HG02763 (cell line): Measurements from ENCODE around the gene C1QBP.
"Not testable (repeated sequence)": the region's sequence is repeated elsewhere in the genome, so short reads cannot be mapped to it uniquely, and the experiment has no call there.

ENCODE experiments used
- ATAC-seq: cut with Tn5 transposase; IDR thresholded peaks from one replicate; pipeline ENCODE4 v1.9.1; 2021; ENCODE audit warnings: mild to moderate bottlenecking, moderate library complexity; ENCODE audit not compliant: unreplicated experiment

The C1QBP gene

GRCh38 chr17:5438716-5439445, at the start of gene C1QBP:
Gene C1QBP (minus strand): TSS chr17:5439155. CDS start chr17:5439073, 82 bp downstream.
- ATAC-seq: peak; percentile 86

GRCh38 chr17:5488752-5489151, 49.8 kb upstream of the C1QBP start:
- ATAC-seq: no peak

GRCh38 chr17:5486206-5487124, 47.5 kb upstream of the C1QBP start, which contains the start of gene MIS12:
Gene MIS12 (plus strand): TSS chr17:5486566. CDS start chr17:5488863, 2,297 bp downstream.
- peak; percentile 87 for ATAC-seq

- peak; percentile 19 for ATAC-seq
Observed at GRCh38 chr17:5485270-5486205, 46.6 kb upstream of the C1QBP start, which contains the start of gene DERL2. Gene DERL2 (minus strand): TSS chr17:5486178. CDS start chr17:5486161, 17 bp downstream.

- ATAC-seq: no peak
Observed at GRCh38 chr17:5481451-5481850, 42.5 kb upstream of the C1QBP start.

GRCh38 chr17:5480962-5481361, 42.0 kb upstream of the C1QBP start:
- no peak for ATAC-seq

GRCh38 chr17:5478992-5479391, 40.0 kb upstream of the C1QBP start:
- no peak for ATAC-seq

DNA sequence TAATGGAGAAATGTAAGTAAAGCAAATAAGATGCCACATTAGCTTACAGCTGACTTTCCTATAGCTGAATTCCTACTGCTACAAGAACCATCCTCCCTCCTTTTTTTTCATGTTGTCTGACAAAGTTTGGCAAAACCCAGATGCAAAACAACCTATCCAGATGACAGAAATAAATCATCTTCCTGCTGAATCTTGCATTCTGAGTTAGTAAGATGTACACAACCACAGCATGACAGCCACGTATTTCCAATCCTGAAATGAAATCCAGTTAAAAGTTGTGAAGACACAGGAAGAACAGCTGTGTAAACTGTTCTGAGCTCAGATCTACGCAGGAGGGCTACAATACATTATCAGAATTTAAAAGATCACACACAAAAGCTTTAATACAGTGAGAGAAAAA, 35.0 kb upstream of the C1QBP start:
- ATAC-seq: no peak

DNA sequence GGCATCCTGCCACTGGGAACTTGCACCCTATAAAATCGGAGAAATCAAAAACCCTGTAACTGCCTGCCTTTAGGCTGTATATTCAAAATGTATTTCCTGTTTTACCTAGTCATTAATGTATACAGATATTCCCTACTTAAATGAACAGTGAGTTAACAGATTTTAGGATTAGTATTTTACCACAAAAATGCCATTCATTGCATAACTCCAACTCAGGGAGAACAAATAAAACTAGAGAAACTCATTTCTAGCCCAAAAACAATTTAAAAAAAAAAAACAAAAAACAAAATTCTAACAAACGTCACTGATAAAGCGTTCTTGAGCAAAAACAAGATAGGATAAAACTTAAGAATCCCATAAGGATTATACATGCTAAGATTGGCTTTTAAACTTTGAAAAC, 33.6 kb upstream of the C1QBP start:
- no peak for ATAC-seq

DNA sequence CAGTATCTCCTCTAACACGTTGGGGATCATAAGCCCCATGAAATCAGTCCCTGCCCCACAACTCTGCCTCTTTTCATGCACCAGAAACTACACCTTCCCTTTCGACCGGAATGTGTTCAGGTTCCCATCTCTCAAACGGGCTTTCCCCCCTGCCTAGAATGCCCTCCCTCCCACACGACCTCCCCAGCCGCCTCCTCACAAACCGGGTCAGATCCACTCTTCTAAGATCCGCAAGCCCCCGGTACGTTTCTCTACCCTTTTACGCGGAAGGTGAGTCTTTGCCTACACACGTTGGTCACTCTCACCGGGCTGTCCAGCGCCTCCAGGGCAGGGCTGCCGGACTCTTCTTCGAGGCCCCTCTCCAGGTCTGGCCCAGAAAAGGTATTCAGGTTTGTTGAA, 29.1 kb upstream of the C1QBP start:
- no peak for ATAC-seq

GRCh38 chr17:5467416-5467815, 28.5 kb upstream of the C1QBP start:
- ATAC-seq: no peak

DNA sequence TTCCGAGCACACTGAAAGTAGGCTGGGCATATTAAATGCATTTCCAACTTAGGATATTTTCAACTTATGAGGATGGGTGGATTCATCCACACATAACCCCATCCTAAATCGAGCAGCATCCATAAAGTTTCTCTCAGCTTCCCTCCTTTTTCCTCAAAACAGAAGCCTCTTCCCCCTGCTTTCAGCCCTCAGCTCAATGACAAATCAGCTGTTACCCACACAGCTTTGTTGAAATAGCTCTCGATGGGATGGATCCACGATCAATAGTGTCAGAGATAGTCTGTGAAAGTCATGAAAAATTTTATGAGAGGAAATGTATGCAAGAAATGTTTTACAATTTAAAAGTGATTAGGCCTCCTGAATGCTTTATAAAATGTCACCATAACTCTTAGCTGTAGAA, 27.3 kb upstream of the C1QBP start:
- no peak for ATAC-seq

- ATAC-seq: no peak
Observed at GRCh38 chr17:5464717-5465507, 26.0 kb upstream of the C1QBP start.

DNA sequence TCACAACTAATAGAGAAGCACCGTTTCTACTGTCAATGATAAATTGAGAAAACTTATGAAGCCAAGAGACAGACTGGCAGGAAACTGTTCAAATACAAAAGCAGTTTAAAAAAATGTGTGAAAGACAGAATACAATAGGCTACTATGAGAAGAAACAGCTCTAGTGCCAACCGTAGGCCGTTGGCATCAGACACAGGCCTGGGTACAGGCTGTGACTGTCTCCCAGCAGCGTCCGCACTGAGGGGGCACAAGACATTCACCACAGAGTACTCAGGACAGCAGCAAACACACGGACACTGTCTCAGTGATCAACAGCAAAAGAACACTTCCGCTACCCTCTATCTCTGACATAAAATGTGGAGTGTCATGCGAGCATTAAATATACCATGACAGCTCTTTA, 7.8 kb upstream of the C1QBP start:
- ATAC-seq: no peak

- no peak for ATAC-seq
Observed at GRCh38 chr17:5444209-5444608, 5.3 kb upstream of the C1QBP start.

GRCh38 chr17:5443728-5444127, 4.8 kb upstream of the C1QBP start:
- ATAC-seq: no peak

GRCh38 chr17:5439446-5439764, 450 bp upstream of the C1QBP start:
- ATAC-seq: no peak

- ATAC-seq: no peak
Observed at GRCh38 chr17:5437721-5438317, 1.1 kb downstream of the C1QBP start.

GRCh38 chr17:5435781-5436315, 3.1 kb downstream of the C1QBP start:
- ATAC-seq: not testable (repeated sequence)
